Fibroblast of pulmonary artery (primary cell): ENCODE results near the gene CHCHD3.

ENCODE experiments used
- DNase-seq: peaks from one replicate; pipeline ENCODE4 v3.0.0-alpha.2; 2010; ENCODE audit warnings: low read depth
- H3K4me3 ChIP-seq: replicated peaks from 2 replicates; pipeline ENCODE4 v1.5.1; 2011; ENCODE audit warnings: low read depth, mild to moderate bottlenecking, control low read depth, low read length, moderate library complexity
- CTCF ChIP-seq: IDR thresholded peaks from 2 replicates; pipeline ENCODE4 v1.5.1; 2011; ENCODE audit warnings: mild to moderate bottlenecking, control low read depth, low read length, inconsistent platforms; ENCODE audit errors: missing control alignments

CHCHD3 gene

DNA sequence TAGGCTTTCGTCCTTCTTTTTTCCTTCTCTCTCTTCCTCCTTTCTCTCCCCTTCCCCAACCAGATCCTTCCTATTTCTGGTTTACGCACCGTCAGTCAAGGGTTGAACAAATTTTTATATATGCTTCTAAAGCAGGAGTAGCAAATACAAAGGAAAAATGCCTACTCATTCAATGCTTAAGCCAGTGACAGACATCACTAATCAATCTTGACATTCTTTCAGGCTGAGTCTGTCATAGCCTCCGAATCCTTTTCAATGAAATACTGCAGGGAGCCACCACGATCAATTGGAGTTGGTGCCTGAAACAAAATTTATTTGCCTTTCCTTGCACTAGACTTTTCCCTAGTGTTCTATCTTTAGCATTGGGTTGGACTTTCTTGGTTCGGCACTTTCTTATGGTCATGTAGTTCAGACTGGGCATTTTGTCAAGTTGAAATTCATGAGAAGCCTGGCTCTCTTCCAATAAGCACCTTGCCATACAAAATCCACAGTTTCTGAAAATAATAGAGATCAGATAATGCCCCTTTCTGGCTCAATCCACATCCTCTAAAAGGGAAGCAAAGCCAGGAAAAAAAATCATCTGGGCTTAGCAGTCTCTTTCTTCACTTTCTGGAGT is 266.1 kb downstream of the CHCHD3 start:
- no peak for TF ChIP-seq CTCF
- peak; percentile 54 for DNase-seq
- no peak overlapping the region for H3K4me3 ChIP-seq

DNA sequence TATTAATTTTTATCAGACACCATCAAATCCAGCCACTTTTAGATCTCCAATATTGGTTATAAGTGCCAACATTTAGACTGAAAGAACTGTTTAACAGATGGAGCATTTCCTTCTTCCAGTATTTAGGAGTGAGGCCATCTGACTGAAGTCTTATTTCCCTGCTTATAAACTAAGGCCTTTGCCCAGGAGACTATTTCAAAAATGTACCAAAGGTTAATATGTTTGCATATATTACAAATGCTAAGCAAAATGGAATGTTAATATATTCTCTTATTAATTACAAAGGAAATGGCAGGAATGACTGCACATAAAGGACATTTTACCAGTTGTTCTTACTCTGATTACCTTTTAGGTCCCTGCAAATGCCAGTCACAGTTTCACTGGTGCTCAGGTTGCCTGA is 266.8 kb downstream of the CHCHD3 start:
- H3K4me3 ChIP-seq, result no peak overlapping the region
- no peak for DNase-seq
- no peak for TF ChIP-seq CTCF

DNA sequence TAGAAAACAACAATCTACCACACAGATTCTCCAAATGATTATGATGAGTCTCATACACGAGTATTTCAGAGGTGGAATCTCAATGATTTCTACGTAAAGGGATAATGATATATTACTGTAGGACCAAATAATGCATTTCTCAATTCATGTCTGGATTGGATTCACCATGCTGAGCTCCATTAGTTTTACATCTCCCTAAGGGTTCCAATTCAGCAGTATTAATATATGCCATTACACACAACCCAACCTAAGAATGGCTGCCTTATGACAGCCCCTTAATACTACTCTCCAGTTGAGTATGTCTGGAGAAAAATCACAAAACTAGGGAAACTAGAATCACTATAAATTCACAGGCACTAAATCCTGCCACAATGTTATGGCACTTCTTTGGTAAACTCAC is 271.3 kb downstream of the CHCHD3 start:
- no peak overlapping the region for H3K4me3 ChIP-seq
- no peak for DNase-seq
- TF ChIP-seq CTCF, result no peak

- DNase-seq, result no peak
- TF ChIP-seq CTCF, result no peak
- H3K4me3 ChIP-seq, result no peak overlapping the region
These were observed 275.1 kb downstream of the CHCHD3 start for GRCh38 chr7:132806834-132807233.

DNA sequence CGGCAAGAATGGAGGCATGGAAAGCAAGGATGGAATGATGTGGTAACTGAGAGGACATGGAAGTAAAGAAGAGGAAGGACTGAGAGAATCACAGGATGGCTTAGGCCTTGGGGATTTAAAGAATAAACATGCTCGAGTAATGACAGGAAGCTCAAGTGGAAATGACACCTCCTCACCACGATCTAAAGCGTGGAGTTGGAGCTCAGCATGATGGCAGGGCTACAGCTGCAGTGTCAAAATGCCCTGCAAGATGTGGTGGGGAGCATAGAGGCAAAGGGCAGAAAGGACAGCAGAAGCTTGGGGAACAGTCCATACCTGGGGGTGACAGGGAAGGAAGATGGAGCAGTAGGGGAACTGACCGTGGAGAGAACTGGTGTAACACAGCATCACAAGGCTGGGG is 276.1 kb downstream of the CHCHD3 start:
- no peak for DNase-seq
- no peak overlapping the region for H3K4me3 ChIP-seq
- TF ChIP-seq CTCF, result no peak

GRCh38 chr7:132804849-132805485 is 276.9 kb downstream of the CHCHD3 start:
- no peak for TF ChIP-seq CTCF
- DNase-seq, result no peak
- H3K4me3 ChIP-seq, result no peak overlapping the region

DNA sequence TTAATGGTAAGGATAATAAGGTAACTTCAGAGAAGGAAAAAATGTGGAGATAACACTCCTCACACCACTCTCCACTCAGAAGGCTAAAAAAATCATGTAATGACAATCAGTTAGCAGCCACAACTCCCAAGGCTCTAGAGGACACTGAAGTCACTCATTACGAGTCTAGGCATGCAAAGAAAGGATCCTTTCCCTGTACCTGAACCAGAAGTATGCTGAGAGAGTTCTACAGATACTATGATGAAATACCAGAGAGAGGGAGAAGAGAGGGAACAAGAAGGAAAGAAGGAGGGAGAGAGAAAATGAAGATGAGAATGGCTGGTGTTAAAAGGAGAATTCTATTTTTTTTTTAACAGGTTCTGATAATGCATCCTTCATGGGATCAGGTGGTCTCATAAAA is 281.4 kb downstream of the CHCHD3 start:
- H3K4me3 ChIP-seq, result no peak overlapping the region
- TF ChIP-seq CTCF, result no peak
- no peak for DNase-seq
